HG03378 (cell line): Measurements from ENCODE around the gene PPP6R1.

ENCODE experiments used
- ATAC-seq: cut with Tn5 transposase; IDR thresholded peaks from one replicate; pipeline ENCODE4 v1.9.1; 2021; ENCODE audit warnings: mild to moderate bottlenecking, moderate library complexity; ENCODE audit not compliant: unreplicated experiment

The PPP6R1 gene

GRCh38 chr19:55245236-55245904 lies 13.4 kb downstream of the PPP6R1 start:
- no peak for ATAC-seq

DNA sequence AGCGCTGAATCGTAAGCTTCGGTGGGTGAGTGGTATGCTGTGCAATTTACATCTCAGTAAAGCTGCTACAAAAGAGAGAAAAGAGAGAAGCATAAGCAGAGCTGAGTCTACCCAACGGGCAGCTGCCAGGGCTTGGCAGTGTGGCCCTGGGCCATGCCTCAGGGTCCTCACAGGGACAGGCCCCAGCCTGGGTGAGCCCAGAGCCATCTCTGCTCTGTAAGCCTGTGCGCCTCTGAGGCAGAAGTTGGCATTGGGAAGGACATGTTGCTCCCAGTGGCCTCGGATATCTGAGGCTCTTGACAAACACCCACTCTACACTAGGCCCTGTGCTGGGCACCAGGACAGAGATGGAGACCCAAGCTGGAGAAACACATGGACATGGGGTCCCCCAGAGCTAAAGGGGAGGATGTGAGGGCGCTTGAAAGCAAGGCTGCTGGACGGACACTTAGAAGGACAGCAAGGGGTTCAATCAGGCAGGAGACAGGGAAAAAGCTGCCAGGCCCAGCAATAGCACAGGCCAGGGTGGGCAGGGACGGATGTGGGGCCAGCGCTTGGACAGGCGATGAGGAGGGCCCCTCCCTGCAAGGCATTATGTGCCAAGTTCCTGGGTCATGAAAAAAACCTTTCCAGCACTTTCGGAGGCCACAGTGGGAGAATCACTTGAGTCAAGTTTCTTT lies 14.7 kb downstream of the PPP6R1 start:
- ATAC-seq, result no peak

DNA sequence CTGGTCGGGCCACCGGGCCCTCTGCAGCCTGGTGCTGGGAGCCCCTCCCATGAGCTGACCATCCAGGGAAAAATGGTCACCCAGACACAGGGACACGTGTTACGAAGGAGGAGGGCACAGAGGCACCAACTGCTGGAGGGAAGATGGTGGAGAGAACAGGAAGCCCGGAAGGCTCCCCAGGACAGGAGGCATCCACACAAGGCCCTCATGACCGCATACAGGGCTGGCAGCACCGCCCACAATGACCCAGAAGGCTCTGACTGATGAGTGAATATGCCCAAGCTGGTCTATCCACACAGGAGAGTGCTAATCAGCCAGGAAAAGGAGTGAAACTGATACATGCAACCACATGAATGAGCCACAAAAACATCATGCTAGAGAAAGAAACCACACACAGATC lies 16.3 kb downstream of the PPP6R1 start:
- no peak for ATAC-seq

- no peak for ATAC-seq
These were observed 16.8 kb downstream of the PPP6R1 start for GRCh38 chr19:55241935-55242464.

DNA sequence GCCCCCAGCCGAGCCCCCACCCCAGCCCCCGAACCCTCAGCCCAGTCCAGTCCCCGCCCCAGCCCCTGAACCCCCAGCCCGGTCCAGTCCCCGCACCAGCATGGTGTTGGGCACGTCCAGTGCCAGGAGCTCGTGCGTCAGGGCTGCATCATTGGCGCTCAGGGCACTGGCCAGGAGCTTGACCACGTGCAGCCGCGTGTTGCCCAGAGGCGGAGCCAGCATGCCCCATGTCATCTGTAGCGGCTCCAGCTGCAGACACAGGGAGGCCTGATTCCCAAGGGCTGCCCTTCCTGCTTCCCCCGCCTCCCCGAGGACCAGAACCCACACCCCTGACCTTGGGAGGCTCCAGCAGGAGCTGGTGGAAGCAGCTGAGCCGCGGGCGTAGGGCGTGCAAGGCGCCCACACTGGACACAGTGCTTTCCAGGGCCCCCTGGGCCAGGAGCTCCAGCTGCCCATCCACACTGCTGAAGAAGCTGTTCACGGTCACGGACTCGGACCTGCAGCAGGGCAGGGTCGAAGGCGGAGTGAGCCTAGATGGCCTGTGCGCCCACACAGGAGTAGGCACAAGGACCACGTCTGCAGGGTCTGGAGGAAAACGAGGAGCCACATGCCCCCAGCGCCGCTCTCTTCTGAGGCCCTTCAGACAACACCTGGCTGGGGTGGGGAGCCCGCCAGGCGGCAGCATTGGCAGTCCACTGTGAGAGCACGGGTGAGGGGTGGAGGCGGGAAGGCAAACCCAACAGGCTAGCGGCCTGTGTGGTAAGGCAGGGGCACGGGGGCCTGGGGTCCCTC lies 17.5 kb downstream of the PPP6R1 start:
- ATAC-seq, result no peak

GRCh38 chr19:55240713-55241020 lies 18.1 kb downstream of the PPP6R1 start:
- ATAC-seq, result no peak

GRCh38 chr19:55239004-55239403 lies 19.8 kb downstream of the PPP6R1 start:
- ATAC-seq, result no peak

DNA sequence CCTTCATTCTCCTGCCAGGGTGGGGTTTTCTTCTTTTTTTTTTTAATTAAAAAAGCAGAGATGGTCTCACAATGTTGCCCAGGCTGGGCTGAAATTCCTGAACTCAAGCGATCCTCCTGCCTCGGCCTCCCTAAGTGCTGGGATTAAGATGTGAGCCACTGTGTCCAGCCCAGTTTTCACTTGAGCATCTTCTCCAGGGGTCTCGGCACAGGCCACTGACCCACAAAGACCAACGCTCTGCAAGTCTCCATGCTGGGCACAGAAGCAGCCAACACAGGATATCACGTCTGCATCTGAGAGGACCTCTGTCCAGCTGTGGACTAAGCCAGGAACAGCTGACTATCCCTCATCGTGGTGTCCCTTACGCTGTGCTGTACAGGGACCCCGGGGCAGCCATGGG lies 20.8 kb downstream of the PPP6R1 start:
- ATAC-seq, result no peak

DNA sequence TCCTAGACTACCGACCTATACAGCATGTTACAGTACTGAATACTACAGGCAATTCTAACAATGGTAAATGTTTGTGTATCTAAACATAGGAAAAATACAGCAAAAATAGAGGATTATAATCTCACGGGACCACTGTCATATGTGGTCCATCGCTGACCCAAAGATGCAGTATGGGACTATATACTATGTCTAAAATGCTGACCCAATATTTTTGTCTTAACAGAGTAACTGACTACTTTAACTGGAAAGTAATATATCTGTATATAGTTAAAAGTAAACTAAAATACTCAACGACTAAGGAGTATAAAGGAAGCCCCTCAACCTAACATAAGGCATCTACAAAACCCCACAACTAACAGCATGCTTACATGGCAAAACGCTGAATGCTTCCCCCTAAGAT lies 25.8 kb downstream of the PPP6R1 start:
- no peak for ATAC-seq

GRCh38 chr19:55232286-55232602 lies 26.6 kb downstream of the PPP6R1 start:
- ATAC-seq, result no peak

- ATAC-seq, result no peak
These were observed 27.2 kb downstream of the PPP6R1 start for GRCh38 chr19:55231391-55232285.

DNA sequence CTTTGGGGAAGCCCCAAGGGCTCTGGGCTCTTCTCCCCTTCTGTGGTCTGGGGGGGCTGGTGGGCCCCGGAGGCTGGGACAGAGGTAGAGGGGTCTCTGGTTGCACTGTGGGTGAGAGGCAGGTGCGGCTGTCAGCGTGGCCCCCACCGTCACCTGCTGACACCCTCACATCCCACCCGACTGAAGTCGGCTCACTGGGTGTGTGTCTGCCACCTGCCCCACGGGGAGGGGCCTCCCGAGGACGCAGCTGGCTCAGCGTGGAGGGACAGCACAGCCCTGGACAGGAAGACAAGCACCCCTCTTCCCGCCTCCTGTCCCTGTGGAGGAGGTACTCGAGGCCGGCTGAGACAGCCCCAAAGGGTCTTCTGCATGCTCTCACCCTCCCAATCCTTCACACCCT lies 28.0 kb downstream of the PPP6R1 start:
- no peak for ATAC-seq

- no peak for ATAC-seq
These were observed 28.5 kb downstream of the PPP6R1 start for GRCh38 chr19:55230329-55230728.

DNA sequence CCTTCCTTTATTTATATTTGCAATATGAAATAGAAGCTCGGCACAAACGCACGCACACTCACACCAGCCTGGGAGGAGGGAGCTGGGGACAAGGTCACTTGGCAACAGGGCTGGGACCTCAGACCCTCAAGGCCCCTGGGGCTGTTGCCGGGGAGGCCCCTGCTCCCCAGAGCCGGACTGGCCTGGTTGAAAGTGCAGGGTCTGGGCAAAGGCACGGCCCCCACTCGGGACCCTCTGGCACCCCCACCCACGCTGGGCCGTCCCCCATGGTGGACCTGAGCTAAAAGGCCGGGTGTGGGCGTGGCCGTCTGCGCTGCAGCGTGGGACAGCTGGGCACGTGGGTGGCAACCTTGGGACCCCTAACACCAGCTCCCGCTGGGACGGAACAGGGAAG lies 29.0 kb downstream of the PPP6R1 start:
- ATAC-seq, result no peak

GRCh38 chr19:55229145-55229788 lies 29.6 kb downstream of the PPP6R1 start:
- no peak for ATAC-seq

GRCh38 chr19:55228403-55229031 lies 30.3 kb downstream of the PPP6R1 start, which contains the start of gene TMEM86B:
Gene TMEM86B, minus strand, starts transcription at chr19:55228763. Its CDS starts 22 bp downstream, at chr19:55228741.
- ATAC-seq, result no peak

DNA sequence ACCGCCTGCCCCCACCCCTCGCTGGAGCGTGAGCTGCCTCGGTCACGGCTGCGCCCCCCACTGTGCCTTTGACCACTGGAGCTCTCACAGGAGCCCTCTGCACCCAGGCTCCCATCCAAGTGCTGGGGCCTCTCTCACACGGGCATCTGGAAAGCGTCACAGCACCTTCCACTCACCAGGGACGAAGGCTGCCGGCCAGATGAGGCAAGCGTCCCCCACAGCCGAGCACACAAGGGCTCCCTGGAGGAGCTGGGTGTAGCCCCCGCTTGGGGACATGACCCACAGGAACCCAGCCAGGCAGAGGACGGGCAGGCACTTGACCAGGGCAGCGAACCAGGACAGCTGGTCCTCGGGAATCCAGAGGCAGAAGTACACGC lies 30.8 kb downstream of the PPP6R1 start:
- no peak for ATAC-seq

DNA sequence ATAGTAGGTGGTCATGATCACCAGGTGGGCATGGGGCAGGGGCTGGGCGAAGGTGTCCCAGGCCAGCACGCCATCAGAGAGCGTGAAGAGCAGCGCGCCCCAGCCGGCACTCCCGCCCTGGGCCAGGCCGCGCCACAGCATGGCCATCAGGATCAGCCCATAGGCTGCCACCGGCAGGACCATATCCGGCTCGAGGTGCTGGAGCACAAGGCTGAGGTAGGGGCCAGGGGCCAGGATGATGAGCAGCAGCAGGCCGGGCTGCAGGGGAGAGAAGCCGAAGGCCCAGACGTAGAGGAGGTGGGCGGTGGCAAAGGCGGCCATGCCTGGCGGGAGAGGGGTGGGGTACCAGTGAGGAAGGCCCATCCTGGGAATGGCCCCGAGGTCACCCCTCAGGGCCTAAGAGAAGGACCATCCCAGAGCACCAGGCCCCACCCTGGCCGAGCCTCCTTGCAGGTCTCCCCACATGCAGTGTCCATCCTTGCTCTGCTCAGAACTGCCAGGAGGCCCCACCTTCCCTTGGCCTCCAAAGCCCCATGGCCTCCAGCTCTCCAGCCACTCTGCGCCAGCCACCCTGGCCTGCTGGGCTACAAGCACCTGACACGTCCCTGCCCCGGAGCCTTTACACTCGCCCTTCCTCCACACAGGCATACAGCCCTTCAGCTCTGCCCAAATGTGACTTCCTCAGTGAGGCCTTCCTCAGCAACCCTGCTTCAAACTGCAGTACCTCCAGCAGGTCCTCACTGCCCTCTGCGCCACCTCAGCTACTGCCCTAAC lies 31.4 kb downstream of the PPP6R1 start:
- ATAC-seq, result no peak

- ATAC-seq, result no peak
These were observed 32.0 kb downstream of the PPP6R1 start for GRCh38 chr19:55226788-55227187.
